Renal cortical epithelial cell (primary cell): ENCODE results near the gene CTNNBL1. TPM values are rescaled to one million over a fixed set of nuclear protein-coding genes. Genes with fewer than 3 reads are reported as not detected.

Experiments
- DNase-seq: peaks from one replicate; pipeline ENCODE4 v3.0.0-alpha.2; 2011; ENCODE audit warnings: low read depth
- total RNA-seq: library from RNA; depleted of rRNA; stranded (reverse); fragments of >200 nt; gene quantifications from 2 replicates; pipeline ENCODE4 v1.2.3, GENCODE V29; 2014

Gene CTNNBL1
- total RNA-seq, 1 donor from 2014 or later, result 29.4 TPM

- no peak for DNase-seq
Observed at GRCh38 chr20:37776049-37776448, 82.2 kb downstream of the CTNNBL1 start.

- DNase-seq, result no peak
Observed at GRCh38 chr20:37776526-37776925, 82.7 kb downstream of the CTNNBL1 start.

- no peak for DNase-seq
Observed at GRCh38 chr20:37777012-37777950, 83.5 kb downstream of the CTNNBL1 start.

DNA sequence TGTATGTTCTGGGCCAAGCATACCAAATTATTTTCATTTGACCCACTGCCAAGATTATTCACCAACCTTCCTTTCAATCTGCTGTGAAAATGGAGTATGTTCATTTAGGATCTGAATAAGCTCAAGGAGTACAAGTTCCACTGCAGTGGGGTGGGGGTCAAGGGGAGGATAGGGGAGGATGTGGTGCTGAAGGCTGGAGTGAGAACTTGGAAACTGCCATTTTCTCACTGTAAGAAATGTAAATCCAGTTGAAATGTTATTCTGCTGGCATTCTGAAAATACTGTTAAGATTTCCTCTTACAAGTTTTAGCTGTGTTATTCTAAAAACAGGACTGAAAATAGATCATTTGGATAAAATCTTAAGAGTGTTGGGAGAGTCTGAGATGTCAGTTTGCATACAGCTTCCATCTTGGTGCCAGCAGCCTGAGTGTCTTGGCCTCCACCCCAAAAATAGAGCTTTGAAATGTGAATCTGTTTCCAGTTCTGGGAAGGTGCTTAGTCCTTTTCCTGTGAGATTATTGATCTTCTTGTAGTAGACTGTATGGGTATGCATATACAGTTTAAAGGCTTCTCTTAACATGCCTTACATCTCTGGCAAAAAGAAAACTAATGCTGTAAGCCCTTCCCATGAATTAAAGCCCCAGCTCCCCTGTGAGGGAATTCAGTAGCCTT lies 84.3 kb downstream of the CTNNBL1 start:
- no peak for DNase-seq

DNA sequence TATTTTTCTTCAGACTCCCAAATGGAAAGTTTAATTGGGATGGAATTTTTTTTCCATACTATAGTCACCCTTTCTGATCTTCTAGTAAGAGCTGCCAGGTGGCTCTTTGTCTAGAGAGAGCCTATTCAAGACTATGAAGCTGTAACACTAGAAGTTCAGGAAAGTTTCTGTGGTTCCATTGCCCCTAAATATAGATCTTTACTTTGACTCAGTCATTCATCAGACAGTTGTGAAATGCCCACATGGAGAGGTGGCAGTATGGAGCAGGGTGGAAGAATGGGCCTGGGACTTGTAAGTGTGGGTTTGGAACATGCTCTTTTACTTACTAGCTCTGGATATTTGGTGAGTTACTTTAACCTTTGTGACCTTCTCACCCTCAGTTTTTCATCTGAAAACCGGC lies 87.8 kb downstream of the CTNNBL1 start:
- peak; percentile 0 for DNase-seq

GRCh38 chr20:37786043-37786442 lies 92.2 kb downstream of the CTNNBL1 start:
- DNase-seq, result no peak

GRCh38 chr20:37789408-37789807 lies 95.6 kb downstream of the CTNNBL1 start:
- DNase-seq, result no peak

- DNase-seq, result no peak
Observed at GRCh38 chr20:37790900-37791299, 97.1 kb downstream of the CTNNBL1 start.

DNA sequence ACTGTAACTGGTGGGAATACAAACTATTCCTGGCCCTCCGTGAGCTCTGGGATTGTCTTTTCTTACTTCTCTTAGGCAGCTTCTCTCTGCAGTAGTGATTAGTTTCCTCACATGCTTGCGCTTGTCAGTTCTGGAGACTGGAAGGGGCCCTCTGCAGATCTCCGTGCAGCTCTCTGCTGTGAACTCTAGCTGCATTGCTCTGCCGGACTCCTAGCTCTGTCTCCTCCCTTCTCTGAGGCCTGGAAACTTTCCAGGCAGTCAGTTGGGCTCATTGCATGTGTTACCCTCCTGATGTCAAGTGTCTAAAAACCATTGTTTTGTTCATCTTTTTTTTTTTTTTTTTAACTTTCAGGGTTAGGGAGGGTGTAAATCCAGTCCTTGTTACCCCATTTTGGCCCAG lies 102.3 kb downstream of the CTNNBL1 start:
- DNase-seq, result no peak

DNA sequence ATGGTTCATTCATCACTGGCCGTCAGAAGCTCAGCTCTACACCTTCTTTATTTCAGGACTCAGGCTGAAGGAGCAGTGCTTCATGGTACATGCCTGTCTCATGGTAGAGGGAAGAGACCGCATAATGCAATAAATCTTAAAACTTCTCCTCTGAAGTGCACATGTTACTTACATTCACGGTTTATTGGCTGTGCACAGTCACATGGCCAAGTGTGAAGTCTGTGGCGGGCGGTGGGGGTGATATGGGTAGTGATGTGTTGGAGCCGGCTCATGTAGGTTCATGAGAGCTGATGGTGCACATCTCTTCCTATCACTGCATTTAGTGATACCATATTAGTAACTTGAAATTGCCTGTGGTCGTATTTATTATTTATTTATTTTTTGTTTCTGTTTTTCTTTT lies 102.9 kb downstream of the CTNNBL1 start:
- no peak for DNase-seq

- no peak for DNase-seq
Observed at GRCh38 chr20:37797669-37798175, 103.9 kb downstream of the CTNNBL1 start.

- no peak for DNase-seq
Observed at GRCh38 chr20:37798312-37798711, 104.5 kb downstream of the CTNNBL1 start.

GRCh38 chr20:37800618-37801017 lies 106.8 kb downstream of the CTNNBL1 start:
- DNase-seq, result no peak

- DNase-seq, result no peak
Observed at GRCh38 chr20:37801921-37802320, 108.1 kb downstream of the CTNNBL1 start.

GRCh38 chr20:37803438-37804307 lies 109.8 kb downstream of the CTNNBL1 start:
- no peak for DNase-seq

- DNase-seq, result no peak
Observed at GRCh38 chr20:37804584-37805566, 111.0 kb downstream of the CTNNBL1 start.

DNA sequence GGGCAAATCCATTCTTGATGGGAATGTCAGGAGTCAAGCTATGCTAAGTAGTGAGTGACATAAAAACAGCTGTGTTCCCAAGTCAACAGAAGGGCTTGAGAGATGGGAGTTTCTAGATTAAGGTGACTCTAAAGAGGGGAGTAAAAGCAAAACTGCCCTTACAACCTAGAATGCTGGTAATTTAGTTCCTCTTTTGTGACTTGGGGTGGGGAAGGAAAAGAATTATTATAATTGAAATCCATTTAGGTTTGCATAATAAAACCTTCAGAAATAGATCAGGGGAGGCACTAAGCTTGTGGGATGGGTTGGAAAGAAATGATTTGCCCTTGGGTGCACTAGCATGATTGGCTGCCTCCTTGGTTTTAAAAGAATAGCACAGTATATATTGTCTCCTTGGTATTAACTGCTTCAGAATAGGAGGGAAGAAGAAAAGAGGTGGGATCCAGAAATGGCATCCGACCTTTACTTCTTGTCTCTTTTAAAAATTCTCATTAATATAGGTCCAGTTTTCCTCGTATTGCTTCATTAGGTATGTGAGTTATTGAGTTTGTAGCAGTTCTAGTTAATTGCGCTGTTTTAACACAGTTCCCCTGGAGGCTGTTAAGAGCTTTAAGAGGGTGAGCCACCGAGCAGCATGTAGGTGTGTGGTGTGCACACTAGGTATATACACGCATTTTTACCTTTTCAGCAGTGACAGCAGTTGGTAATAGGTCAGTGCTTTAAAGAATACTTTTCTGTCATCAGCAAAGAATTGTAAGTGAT lies 113.8 kb downstream of the CTNNBL1 start:
- no peak for DNase-seq

DNA sequence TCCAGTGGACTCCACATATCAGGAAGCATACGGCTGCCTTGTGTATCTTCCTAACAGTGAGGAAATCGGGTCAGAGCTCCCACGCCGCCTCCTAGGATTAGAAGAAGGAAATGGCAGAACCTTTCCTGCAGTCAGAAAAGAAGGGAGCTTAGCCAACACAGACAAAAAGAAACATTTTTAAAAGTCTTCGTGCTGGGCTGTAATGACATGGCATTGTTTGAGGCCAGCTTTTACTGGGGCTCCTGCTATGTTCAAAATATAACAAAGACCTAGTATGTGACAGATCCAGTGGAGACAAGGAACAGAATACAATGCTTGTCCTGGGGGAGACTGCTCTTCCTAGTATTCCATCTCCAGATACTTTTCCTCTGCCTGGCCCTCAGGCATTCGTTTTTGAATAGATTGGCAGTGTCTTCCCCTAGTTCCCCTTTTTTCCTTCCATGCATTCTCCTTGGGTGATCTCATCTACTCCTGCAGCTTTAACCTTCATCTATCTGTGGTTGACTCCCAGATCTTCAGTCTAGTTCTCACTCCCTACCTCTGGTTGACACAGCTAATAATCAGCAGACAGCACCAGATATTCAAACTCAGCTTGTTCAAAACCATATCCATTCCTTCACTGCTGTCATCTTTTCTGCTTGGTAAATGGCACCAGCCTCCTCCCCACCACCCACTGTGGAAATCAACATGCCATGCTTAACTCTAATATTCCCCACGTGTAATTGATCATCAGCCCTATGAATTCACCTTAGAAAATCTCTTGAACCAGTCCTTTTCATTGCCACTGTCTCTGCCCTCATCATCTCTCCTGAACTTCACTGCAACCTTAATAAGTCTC lies 114.6 kb downstream of the CTNNBL1 start:
- no peak for DNase-seq

DNA sequence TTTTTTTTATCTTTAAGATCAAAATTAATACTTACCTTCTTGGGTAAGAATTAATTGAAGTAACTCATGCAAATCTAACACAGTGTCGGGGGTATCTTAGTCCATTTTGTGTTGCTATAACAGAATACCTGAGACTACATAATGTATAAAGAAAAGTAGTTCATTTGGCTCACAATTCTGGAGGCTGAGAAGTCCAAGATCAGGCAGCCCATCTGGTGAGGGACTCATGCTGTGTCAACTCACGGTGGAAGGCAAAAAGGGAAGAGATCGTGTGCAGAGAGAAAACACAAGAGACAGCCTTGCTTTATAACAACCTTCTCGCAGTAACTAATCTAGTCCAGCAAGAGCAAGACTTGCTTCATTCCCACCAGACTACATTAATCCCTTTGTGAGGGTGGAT lies 116.2 kb downstream of the CTNNBL1 start:
- no peak for DNase-seq
